AG20443 (cell line): Measurements from ENCODE around the gene MTHFD1L.
"Not testable (repeated sequence)": the region's sequence is repeated elsewhere in the genome, so short reads cannot be mapped to it uniquely, and the experiment has no call there.

ENCODE experiments used
- DNase-seq: peaks from one replicate; pipeline ENCODE4 v3.0.0; 2012; ENCODE audit warnings: low spot score, mixed read lengths

MTHFD1L gene

DNA sequence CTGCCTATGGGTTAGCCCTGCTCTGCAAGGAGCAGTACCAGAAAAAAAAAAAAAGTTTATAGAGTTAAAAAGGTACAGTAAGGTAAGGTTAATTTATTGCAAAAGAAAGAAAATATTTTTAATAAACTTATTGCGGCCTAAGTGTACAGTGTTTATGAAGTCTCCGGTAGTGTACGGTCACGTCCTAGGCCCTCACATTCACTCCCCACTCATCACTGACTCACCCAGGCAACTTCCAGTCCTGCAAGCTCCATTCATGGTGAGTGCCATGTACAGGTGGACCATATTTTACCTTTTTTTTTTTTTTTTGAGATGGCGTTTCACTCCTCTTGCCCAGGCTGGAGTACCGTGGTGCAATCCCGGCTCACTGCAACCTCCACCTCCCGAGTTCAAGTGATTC, 258.1 kb downstream of the MTHFD1L start:
- DNase-seq, result not testable (repeated sequence)

DNA sequence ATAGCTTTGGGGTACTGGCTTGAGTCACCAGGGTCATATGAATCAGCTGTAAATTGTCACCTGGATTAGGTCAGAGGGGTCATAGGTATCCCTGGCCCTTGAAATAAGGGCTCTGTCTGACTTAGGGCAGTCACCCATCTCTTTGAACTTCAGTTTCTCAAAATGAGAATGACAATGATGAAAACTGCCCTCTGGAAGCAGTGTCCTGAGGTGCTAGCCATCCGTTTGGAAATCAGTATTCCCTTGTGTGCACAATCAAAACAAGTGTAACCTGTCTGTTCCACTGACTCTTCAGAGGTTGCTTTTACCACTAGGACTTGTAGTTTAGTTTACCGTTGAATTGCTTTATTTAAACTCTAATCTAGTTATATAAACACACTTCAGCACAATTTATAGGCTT, 259.7 kb downstream of the MTHFD1L start:
- DNase-seq, result not testable (repeated sequence)

DNA sequence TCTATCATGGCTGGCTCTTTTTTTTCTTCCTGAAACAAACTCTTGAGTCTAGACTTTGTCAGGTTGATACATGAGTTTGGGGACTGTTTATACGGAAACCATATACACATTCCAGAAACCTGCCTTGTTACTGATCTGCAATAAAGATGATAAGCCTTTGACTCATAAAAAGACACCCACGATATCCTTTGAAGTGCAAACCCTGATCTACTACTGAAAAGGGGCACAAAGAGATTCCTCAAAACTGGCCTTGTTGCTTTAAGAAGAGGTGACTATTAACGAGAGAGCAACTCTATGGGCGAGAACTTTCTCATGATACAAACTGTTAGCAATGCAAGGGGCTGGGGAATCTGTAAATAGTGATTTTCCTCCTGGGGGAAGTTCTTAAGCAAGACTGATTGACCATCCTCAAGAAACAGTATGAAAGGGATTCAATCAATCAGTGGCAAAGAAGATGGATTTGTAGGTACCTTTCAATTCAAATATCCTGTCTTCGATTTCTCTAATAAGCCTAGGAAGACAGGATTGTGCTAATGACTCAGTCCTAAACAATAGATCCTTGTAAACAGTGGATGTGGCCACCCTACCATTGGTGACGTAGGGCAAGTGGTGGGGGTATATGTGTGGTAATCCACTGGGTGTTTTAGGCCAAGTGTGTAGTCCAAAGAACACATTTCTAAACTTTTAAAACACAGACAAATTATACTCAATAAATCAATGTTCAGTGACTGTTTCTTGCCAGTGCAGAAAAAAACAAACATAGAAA, 260.3 kb downstream of the MTHFD1L start:
- not testable (repeated sequence) for DNase-seq

DNA sequence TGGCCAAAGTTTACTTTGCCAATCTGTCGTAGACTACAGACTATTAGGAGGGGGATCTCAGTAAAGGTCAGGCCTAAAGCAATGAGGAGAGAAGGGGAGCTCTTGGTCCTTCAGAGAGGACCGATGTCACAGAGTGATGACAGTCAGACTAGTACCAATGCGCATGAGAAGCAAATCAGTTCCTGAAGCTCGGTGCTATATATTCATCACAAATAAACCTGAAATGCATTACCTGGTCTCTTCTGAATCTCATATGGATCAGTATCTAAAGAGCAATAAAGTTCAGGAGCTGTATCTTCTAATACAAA, 260.9 kb downstream of the MTHFD1L start:
- not testable (repeated sequence) for DNase-seq

DNA sequence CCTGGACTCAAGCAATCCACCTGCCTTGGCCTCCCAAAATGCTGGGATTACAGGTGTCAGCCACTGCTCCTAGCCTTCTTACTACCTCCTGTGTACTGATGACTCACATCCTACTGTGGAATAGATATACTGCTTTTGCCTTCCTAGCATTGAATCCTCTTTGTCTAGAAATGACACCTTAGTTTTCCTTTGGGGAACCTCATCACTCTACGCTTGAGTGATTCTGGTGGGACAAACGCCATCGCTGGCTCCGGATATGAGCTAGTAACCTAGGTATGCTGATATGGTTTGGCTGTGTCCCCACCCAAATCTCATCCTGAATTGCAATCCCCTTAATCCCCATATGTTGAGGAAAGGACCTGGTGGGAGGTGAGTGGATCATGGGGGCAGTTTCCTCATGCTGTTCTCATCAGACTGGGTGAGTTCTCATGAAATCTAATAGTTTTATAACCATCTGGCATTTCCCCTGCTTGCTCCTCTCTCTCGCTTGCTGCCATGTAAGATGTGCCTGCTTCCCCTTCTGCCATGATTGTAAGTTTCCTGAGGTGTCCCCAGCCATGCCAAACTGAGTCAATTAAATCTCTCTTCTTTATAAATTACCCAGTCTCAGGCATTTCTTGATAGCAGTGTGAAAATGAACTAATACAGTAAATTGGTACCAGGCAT, 261.8 kb downstream of the MTHFD1L start:
- not testable (repeated sequence) for DNase-seq

DNA sequence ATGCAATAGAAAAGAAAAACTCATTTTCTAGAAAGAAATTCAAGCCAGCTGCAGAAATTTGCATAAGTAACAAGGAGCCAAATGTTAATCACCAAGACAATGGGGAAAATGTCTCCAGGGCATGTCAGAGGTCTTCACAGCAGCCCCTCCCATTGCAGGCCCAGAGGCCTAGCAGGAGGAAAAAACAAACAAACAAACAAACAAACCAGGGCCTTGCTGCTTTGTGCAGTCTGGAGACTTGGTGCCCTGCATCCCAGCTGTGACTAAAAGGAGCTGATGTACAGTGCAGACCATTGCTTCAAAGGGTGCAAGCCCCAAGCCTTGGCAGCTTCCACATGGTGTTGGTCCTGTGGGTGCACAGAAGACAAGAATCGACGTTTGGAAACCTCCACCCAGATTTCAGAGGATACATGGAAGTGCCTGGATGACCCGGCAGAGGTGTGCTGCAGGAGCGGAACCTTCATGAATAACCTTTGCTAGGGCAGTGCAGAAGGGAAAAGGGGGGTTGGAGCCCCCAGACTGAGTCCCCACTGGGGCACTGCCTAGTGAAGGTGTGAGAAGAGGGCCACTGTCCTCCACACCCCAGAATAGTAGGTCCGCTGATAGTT, 263.4 kb downstream of the MTHFD1L start:
- no peak for DNase-seq

DNA sequence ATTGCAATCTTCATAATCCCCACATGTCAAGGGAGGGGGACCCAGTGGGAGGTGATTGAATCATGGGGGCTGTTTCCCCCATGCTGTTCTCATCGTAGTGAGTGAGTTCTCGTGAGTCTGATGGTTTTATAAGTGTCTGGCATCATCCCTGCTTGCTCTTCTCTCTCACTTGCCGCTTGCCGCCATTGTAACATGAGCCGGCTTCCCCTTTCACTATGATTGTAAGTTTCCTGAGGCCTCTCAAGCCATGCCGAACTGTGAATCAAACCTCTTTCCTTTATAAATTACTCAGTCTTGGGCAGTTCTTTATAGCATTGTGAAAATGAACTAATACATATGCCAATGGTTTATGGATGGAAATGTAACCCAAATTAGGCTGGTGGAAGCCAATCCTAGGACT, 264.8 kb downstream of the MTHFD1L start:
- DNase-seq, result no peak

DNA sequence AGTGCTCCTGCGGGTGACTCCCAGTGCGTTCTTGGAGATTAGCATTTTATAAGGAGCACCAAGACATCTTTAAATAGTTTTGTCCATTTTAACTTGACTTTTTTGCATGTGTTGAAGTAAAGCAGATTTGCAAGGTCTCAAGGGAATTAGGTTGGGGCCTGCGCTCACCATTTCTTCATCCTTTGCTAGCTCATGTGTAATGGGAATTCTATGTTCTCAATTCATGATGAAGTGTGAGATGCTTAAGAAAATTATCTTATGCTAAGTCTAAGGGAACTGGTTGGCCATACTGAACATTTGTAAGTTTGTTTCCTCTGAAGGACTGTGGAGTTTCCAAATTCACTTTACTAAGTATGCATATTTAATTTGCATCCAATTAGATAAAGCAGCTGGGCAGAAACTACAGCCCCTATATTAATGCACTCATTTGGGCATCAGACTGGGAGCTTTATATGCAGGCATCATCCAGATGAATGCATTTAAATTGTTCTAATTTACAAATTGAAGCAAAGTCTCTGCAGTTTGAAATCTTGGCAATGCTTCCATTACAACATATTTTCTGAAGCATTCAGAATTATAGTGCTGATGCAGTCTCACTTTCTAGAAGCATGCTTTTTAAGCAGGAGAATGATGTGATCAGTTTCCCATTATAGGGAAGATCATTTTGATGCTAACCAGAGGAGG, 266.0 kb downstream of the MTHFD1L start:
- no peak for DNase-seq

DNA sequence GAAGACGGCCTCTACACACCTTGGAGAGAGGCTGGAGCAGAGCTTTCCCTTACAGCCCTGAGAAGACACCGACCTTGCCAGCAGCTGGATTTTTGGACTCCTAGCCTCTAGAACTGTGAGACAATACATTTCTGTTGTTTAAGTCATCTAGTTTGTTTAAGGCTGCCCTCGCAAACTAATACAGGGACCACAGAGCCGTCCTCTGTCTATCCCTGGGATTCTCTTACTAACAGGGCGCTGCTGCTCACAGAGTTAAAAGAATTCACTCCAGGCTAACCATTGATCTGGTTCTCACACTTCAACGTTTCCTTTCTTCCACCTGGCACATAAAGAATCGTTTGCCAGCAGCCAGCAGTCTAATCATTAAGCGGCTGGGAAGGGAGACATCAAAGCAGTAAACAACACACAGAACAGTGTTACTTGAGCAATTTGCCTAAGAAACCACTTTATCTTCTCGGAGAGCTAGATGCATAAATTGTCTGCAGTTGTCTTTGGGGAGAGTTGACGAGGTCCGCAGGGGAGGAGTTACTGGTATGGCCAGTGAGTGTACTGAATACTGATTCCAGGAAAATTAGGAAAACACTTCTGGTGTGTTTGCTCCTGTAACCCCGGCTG, 270.7 kb downstream of the MTHFD1L start:
- DNase-seq, result no peak

DNA sequence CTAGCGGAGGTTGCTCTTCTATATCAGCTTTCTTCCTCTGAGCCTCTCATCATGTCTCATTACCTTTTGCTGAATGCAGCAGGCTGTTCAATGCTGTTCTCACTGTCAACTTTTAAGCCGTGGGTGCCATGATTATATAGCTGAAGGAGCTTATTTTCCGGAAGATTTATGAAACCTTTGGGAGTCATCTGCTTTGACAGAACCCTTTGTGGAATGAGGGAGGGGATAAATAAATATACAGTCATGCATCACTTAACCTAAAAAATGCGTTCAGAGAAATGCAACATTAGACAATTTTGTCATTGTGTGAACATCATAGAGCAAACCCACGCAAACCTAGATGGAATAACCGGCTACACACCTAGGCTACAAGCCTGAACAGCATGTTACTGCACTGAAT, 272.0 kb downstream of the MTHFD1L start:
- no peak for DNase-seq

DNA sequence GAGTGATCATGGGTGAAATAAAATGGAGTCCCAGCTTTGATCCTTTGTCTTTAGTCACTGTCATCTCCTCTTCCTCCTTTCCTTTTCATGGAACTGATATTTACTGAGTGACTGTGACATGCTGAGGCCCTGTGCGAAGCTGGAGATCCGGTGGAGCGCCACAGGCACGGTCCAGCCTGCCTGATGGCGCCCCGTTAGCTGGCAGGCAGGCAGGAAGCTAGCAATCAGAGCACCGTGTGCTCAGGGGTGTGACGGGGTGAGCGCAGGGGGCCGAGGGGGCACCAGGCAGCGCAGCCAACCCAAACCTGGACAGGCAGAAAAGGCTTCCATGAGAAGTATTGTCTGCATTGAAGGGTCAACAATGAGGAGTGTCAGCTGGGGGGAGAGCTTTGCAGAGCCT, 274.0 kb downstream of the MTHFD1L start:
- no peak for DNase-seq

DNA sequence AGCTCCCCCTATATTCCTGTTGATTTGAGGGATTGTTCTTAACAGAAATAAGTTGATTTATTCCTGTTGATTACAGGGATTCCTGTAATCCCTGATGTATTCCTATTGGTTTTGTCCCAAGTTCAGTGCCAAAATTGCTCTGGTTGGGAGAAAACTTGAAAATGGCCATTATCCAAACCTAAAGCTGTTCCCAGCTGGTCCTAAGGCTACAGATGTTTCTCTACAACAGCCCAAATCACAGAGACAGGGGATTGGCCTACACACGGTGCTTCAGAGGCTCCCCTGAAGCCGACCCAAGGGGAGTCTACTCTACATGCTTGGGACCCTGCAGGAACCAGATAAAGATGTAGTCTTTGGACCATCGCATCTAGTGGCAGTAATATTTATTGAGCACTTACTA, 275.3 kb downstream of the MTHFD1L start:
- no peak for DNase-seq

DNA sequence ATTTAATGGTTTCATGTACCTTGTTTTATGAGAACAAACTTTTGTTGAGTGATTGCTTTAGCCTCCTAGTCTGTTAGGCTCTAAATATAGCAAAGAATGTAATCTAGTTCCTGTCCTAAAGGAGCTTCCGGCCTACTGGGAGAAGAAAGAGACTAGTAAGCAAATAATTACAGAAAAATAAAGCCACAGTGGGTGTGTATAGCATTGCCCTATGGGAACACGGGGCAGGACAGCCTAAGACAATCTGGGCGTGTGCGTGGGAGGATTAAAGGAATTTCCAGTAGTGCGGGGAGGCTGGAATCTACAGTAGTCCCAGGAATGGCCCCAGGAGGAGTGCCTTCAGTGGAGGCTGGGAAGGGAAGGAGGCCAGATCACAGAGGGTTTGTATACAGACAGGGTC, 276.2 kb downstream of the MTHFD1L start:
- no peak for DNase-seq

DNA sequence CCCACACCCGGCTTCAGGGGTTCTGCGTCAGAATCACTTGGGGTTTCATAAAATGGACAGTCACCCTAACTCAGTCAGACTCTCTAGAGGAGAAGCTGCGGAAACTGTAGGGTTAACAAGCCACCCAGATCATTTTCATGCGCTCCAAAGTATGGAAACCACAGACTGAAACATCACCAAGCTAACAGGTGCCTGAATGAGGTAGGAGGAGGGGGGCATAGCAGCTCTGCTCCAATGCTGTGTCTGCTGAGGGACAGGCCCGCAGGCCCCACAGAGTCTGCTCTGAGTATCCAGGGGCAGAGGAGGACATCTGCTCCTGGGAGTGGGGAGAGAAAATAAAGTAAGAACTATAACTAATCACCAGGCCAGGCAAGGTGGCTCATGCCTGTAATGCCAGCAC, 277.2 kb downstream of the MTHFD1L start:
- DNase-seq, result no peak

DNA sequence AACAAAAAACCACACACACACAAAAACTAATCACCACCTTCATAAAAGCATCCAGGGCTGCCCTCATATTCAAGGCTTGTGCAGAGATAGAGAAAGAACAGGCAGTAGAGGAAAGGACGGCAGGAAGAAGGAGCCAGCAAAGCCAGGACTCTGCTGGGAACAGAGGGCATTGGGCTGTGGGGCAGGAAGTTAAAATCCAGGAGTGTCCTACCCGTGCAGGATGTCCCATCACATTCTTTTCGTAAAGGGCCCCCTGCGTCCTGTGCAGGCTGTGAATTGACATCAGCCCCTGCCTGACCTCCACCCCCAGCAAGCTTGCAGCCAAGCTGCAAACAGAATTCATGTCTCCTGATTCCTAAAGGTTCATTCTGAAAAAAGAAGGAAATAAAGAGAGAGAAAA, 277.8 kb downstream of the MTHFD1L start:
- no peak for DNase-seq

DNA sequence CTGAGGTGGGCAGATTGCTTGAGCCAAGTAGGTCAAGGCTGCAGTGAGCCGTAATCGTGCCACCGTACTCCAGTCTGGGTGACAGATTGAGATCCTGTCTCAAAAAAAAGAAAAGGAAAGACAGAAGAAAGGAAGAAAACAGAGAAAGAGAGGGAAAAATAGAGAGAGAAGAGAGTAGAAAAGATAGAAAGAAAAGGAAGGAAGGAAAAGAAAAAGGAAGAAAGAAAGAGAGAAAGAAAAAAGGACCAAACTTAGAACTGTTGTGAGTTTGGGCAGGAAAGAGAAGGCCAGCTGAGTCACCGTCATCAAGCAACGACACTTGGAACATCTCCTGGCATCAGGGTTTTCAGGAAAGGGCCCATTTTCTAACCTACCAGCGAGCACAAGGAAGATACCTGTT, 278.3 kb downstream of the MTHFD1L start:
- DNase-seq, result no peak

DNA sequence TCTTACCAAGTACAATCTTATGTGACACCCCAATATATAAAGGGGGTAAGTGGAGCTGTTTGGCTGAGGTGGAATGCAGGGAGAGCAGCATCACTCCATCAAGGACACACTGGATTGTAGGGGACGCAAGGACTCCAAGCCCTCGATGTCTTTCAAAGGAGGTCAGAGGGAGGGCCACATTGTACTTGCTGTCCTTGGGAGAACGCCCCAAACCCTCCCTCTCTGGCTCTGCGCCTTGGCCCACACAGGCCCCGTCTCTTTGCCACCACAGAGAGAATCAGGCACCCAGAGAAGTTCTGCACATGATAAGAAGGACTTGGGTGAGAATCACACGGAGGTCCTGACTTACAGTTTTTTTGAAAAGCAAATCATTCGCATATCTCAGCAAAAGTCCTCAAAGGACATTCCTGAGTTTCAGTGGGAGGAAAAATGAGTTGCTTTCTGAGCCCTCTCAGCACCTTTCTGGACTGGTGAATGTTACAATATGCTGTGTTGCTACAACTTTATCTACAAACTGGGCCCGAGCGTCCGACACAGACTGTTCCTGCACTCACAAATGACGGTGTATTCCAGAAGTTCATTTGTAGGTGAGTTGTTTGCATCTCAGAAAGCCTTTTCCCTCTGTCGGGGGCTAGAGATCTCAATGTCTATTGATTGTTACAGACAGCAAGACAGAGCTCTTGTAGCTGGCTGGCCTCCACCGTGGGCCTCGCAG, 281.8 kb downstream of the MTHFD1L start:
- no peak for DNase-seq

DNA sequence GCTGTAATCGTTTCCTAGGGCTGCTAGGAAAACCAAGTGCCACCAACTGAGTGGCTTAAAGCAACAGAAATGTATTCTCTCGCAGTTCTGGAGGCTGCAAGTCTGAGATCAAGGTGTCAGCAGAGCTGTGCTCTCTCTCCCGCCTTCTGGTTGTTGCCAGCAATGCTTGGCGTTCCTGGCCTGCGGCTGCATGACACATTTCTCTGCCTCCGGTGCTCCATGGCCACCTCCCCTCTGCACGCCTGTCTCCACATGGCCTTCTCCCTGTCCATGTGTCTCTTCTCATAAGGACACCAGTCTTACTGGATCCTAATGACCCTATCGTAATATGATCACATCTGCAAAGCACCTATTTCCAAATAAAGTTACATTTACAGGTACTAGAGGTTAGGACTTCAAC, 282.6 kb downstream of the MTHFD1L start:
- DNase-seq, result no peak

DNA sequence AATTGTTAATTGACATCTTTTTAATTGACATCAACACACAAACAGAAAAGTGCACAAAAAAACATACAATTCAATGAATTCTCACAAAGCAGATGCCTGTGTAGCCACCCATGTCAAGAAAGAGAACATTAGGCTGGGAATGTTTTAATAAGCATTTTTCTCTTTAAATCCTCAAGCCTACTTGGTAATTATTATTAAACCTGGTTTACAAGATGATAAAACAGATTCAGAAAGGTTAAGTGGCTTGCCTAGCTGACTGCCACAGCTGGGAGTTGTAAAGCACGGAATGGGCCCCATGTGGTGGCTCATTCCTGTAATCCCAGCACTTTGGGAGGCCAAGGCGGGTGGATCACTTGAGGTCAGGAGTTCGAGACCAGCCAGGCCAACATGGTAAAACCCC, 284.3 kb downstream of the MTHFD1L start:
- no peak for DNase-seq
